Eye (tissue), 1 donor: ENCODE results near the gene UCHL3.
"Not testable (repeated sequence)": the region's sequence is repeated elsewhere in the genome, so short reads cannot be mapped to it uniquely, and the experiment has no call there.

Experiments used
- DNase-seq: peaks from one replicate; pipeline ENCODE4 v3.0.0-alpha.2; 2015

The UCHL3 gene

GRCh38 chr13:75549262-75550158 is at the start of gene UCHL3:
TSS of gene UCHL3 (plus strand) at chr13:75549791. CDS start at chr13:75549821, 30 bp downstream.
- peak; percentile 99 for DNase-seq

GRCh38 chr13:75505327-75505726 is 44.3 kb upstream of the UCHL3 start:
- DNase-seq, result no peak

GRCh38 chr13:75506018-75506417 is 43.6 kb upstream of the UCHL3 start:
- DNase-seq, result no peak

GRCh38 chr13:75507027-75508001 is 42.3 kb upstream of the UCHL3 start:
- no peak for DNase-seq

GRCh38 chr13:75508002-75508548 is 41.5 kb upstream of the UCHL3 start:
- DNase-seq, result no peak

GRCh38 chr13:75511051-75511625 is 38.5 kb upstream of the UCHL3 start:
- DNase-seq, result no peak

GRCh38 chr13:75512253-75512652 is 37.3 kb upstream of the UCHL3 start:
- no peak for DNase-seq

- no peak for DNase-seq
Measured at GRCh38 chr13:75513271-75513670, 36.3 kb upstream of the UCHL3 start.

GRCh38 chr13:75514080-75514995 is 35.3 kb upstream of the UCHL3 start:
- DNase-seq, result no peak

GRCh38 chr13:75518439-75519088 is 31.0 kb upstream of the UCHL3 start:
- no peak for DNase-seq

- no peak for DNase-seq
Measured at GRCh38 chr13:75521956-75522355, 27.6 kb upstream of the UCHL3 start.

- DNase-seq, result no peak
Measured at GRCh38 chr13:75530549-75530961, 19.0 kb upstream of the UCHL3 start.

- DNase-seq, result no peak
Measured at GRCh38 chr13:75533861-75534260, 15.7 kb upstream of the UCHL3 start.

GRCh38 chr13:75537401-75538365 is 11.9 kb upstream of the UCHL3 start, which contains the start of gene COMMD6:
TSS of gene COMMD6 (minus strand) at chr13:75537841. CDS start at chr13:75537805, 36 bp downstream.
- DNase-seq, result peak; percentile 94

GRCh38 chr13:75541287-75541686 is 8.3 kb upstream of the UCHL3 start:
- DNase-seq, result no peak

- DNase-seq, result no peak
Measured at GRCh38 chr13:75541961-75542360, 7.6 kb upstream of the UCHL3 start.

- no peak for DNase-seq
Measured at GRCh38 chr13:75544681-75545330, 4.8 kb upstream of the UCHL3 start.

GRCh38 chr13:75545386-75545785 is 4.2 kb upstream of the UCHL3 start:
- not testable (repeated sequence) for DNase-seq

- DNase-seq, result no peak
Measured at GRCh38 chr13:75547917-75548316, 1.7 kb upstream of the UCHL3 start.
